Astrocyte (in vitro differentiated cells and primary cell): ENCODE measurements around the gene REEP1.

Experiments used
- EZH2 ChIP-seq: IDR thresholded peaks from 2 replicates; pipeline ENCODE4 v1.6.1; 2012; ENCODE audit warnings: mild to moderate bottlenecking, low read length, inconsistent platforms; ENCODE audit not compliant: insufficient read depth
- TF ChIP-seq, protein P1 (sequence below): IDR thresholded peaks from 2 replicates; pipeline ENCODE4 v1.5.1; 2011; ENCODE audit warnings: low read depth, mild to moderate bottlenecking, inconsistent platforms, low read length, moderate library complexity; ENCODE audit not compliant: insufficient read depth

DNA sequence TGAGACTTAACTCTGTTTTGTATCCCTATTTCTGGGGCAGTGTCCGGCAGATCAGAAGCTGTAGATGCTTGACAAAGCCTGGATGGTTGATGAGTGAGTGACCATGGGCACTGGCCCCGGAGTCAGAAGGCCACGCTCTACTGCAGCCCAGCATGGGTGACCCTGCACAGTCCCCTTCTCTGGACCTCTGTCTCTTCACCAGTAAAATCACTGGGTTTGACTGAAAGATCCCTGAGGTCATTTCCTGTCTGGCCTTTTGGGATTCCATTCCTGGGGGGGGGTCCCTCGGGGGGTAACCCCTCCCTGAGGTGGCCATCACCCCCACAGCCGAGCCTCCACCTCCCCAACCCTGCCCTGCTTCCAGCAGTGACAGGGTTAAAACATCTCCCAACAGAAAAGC lies 106.5 kb downstream of the REEP1 start:
- TF ChIP-seq, protein P1, sequence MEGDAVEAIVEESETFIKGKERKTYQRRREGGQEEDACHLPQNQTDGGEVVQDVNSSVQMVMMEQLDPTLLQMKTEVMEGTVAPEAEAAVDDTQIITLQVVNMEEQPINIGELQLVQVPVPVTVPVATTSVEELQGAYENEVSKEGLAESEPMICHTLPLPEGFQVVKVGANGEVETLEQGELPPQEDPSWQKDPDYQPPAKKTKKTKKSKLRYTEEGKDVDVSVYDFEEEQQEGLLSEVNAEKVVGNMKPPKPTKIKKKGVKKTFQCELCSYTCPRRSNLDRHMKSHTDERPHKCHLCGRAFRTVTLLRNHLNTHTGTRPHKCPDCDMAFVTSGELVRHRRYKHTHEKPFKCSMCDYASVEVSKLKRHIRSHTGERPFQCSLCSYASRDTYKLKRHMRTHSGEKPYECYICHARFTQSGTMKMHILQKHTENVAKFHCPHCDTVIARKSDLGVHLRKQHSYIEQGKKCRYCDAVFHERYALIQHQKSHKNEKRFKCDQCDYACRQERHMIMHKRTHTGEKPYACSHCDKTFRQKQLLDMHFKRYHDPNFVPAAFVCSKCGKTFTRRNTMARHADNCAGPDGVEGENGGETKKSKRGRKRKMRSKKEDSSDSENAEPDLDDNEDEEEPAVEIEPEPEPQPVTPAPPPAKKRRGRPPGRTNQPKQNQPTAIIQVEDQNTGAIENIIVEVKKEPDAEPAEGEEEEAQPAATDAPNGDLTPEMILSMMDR = no peak
- no peak for TF ChIP-seq EZH2
